ENCODE results near the gene OR5K4. TPM values are rescaled to one million over a fixed set of nuclear protein-coding genes. Genes with fewer than 3 reads are reported as not detected.

OR5K4 gene
- polyA plus RNA-seq, 1 donor (not counting 4 experiments of a cell fraction or from before 2014, with no cell fraction given): not detected

DNA sequence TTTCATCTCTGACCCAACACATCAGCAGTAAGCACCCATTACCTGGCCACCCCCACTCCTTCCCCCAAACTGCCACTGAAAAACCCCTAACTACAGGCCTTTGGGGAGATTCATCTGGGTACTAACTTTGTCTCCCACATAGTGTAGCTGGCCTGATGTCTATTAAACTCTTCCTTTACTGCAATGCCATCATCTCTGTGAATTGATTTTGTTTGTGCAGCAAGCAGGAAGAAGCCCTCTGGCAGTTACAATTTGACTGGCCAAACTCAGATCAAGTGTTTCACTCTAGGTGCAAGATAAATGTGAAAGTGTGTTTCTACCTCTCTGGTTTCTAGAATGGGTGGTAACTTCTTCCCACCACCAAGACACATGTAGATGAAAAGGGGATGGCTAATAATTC, 26.7 kb upstream of the OR5K4 start:
- H3K4me3 ChIP-seq (ENCODE audit: control insufficient read depth in 2 of 3, extremely low read depth in 1 of 3, insufficient read depth in 2 of 3, low read depth in 1 of 3, low read length in 3 of 3): no peak overlapping the region
- no peaks in the 10 kb centered on the region for H3K4me1 ChIP-seq (ENCODE audit: control insufficient read depth, extremely low read depth, insufficient read depth, low read length)
- no peak for FAIRE-seq
- H3K36me3 ChIP-seq (ENCODE audit: control insufficient read depth in 2 of 2, extremely low read depth in 1 of 2, insufficient read depth in 2 of 2, low read length in 2 of 2): no peaks in the 10 kb centered on the region
- H3K27ac ChIP-seq (ENCODE audit: control insufficient read depth, insufficient read depth, low read length): no peak overlapping the region
- H3K79me2 ChIP-seq (ENCODE audit: control insufficient read depth, insufficient read depth, low read length): no peaks in the 10 kb centered on the region
- H3K9ac ChIP-seq (ENCODE audit: control insufficient read depth, extremely low read depth, insufficient read depth, low read length): no peak overlapping the region
- no peak overlapping the region for H3K4me2 ChIP-seq (ENCODE audit: control insufficient read depth, extremely low read depth, insufficient read depth, low read depth, low read length)
- no peaks in the 10 kb centered on the region for H3K9me1 ChIP-seq (ENCODE audit: control insufficient read depth, extremely low read depth, insufficient read depth, low read length)
- H4K20me1 ChIP-seq (ENCODE audit: control insufficient read depth, extremely low read depth, insufficient read depth, low read length): no peaks in the 10 kb centered on the region
- H3K9me3 ChIP-seq (ENCODE audit: control insufficient read depth, low read depth, low read length): no peaks in the 10 kb centered on the region
- no peak for DNase-seq (ENCODE audit: low read depth, low spot score)
- no peak overlapping the region for H2AFZ ChIP-seq (ENCODE audit: control insufficient read depth, low read length)
- peaks cover 2% of the 10 kb centered on the region for H3K27me3 ChIP-seq (ENCODE audit: control insufficient read depth, extremely low read depth, insufficient read depth, low read length)
- no peak for TF ChIP-seq EZH2 (IDR thresholded peaks at IDR 0.05; ENCODE audit: low read length)
- TF ChIP-seq, protein P1, sequence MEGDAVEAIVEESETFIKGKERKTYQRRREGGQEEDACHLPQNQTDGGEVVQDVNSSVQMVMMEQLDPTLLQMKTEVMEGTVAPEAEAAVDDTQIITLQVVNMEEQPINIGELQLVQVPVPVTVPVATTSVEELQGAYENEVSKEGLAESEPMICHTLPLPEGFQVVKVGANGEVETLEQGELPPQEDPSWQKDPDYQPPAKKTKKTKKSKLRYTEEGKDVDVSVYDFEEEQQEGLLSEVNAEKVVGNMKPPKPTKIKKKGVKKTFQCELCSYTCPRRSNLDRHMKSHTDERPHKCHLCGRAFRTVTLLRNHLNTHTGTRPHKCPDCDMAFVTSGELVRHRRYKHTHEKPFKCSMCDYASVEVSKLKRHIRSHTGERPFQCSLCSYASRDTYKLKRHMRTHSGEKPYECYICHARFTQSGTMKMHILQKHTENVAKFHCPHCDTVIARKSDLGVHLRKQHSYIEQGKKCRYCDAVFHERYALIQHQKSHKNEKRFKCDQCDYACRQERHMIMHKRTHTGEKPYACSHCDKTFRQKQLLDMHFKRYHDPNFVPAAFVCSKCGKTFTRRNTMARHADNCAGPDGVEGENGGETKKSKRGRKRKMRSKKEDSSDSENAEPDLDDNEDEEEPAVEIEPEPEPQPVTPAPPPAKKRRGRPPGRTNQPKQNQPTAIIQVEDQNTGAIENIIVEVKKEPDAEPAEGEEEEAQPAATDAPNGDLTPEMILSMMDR (optimal IDR thresholded peaks at IDR 0.05 in 1 of 3, IDR thresholded peaks at IDR 0.05 in 1 of 3, conservative IDR thresholded peaks at IDR 0.05 in 1 of 3; ENCODE audit: extremely low read depth in 1 of 3, insufficient read depth in 2 of 3, low read length in 3 of 3): no peak
- dilution Hi-C loops (cut with MboI; ENCODE audit: extremely low pct_ligation_motif_present, low sequenced_read_pairs): no loop called here

DNA sequence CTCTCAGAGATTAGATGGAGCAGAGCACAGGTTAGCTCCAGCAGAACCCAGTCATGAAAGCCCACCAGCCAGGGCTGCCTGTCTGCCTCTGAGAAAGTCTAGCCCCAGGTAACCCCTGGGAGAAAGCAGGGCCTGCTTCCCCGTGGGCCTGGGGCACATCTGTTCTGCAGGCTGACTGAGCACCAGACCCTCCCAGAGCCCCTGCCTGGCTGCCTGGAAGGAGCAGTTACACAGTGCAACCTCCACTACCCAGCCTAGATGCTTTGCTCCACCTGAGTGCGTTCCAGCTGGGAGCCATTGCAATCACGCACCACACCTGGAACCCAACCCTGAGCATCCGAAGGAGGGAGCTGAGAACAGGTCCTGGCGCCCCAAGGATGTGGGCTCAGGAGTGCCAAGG, 24.7 kb upstream of the OR5K4 start:
- H3K9me1 ChIP-seq (ENCODE audit: control insufficient read depth, extremely low read depth, insufficient read depth, low read length): no peaks in the 10 kb centered on the region
- H3K79me2 ChIP-seq (ENCODE audit: control insufficient read depth, insufficient read depth, low read length): no peaks in the 10 kb centered on the region
- no peaks in the 10 kb centered on the region for H4K20me1 ChIP-seq (ENCODE audit: control insufficient read depth, extremely low read depth, insufficient read depth, low read length)
- DNase-seq (ENCODE audit: low read depth, low spot score): no peak
- H3K9ac ChIP-seq (ENCODE audit: control insufficient read depth, extremely low read depth, insufficient read depth, low read length): no peak overlapping the region
- no peak overlapping the region for H3K4me3 ChIP-seq (ENCODE audit: control insufficient read depth in 2 of 3, extremely low read depth in 1 of 3, insufficient read depth in 2 of 3, low read depth in 1 of 3, low read length in 3 of 3)
- TF ChIP-seq EZH2 (IDR thresholded peaks at IDR 0.05; ENCODE audit: low read length): no peak
- TF ChIP-seq, protein P1 (optimal IDR thresholded peaks at IDR 0.05 in 1 of 3, IDR thresholded peaks at IDR 0.05 in 1 of 3, conservative IDR thresholded peaks at IDR 0.05 in 1 of 3; ENCODE audit: extremely low read depth in 1 of 3, insufficient read depth in 2 of 3, low read length in 3 of 3): no peak
- dilution Hi-C loops (cut with MboI; ENCODE audit: extremely low pct_ligation_motif_present, low sequenced_read_pairs): no loop called here
- FAIRE-seq: no peak
- H3K9me3 ChIP-seq (ENCODE audit: control insufficient read depth, low read depth, low read length): no peaks in the 10 kb centered on the region
- no peak overlapping the region for H2AFZ ChIP-seq (ENCODE audit: control insufficient read depth, low read length)
- H3K4me2 ChIP-seq (ENCODE audit: control insufficient read depth, extremely low read depth, insufficient read depth, low read depth, low read length): no peak overlapping the region
- H3K27ac ChIP-seq (ENCODE audit: control insufficient read depth, insufficient read depth, low read length): no peak overlapping the region
- no peaks in the 10 kb centered on the region for H3K36me3 ChIP-seq (ENCODE audit: control insufficient read depth in 2 of 2, extremely low read depth in 1 of 2, insufficient read depth in 2 of 2, low read length in 2 of 2)
- peaks cover 2% of the 10 kb centered on the region for H3K27me3 ChIP-seq (ENCODE audit: control insufficient read depth, extremely low read depth, insufficient read depth, low read length)
- no peaks in the 10 kb centered on the region for H3K4me1 ChIP-seq (ENCODE audit: control insufficient read depth, extremely low read depth, insufficient read depth, low read length)
